ENCODE results near the gene PRKAB1. TPM values are rescaled to one million over a fixed set of nuclear protein-coding genes. Genes with fewer than 3 reads are reported as not detected.

PRKAB1 gene
- total RNA-seq, 1 donor from 2014 or later, result 41.2 TPM

- Histone ChIP-seq H3K36me3 (no peaks in the 10 kb centered on the region), H3K9me3 (no peaks in the 10 kb centered on the region), H3K4me3 (no peak overlapping the region), H3K27ac (no peak overlapping the region), H3K27me3 (no peaks in the 10 kb centered on the region), H3K4me1 (no peaks in the 10 kb centered on the region)
- intact Hi-C loops (cut with DNase I), result no loop called here
- no peak for TF ChIP-seq CTCF (IDR thresholded peaks at IDR 0.05)
- DNase-seq (ENCODE audit: low spot score in 2 of 2), result no peak
Measured at GRCh38 chr12:119634743-119635142, 33.2 kb upstream of the PRKAB1 start.

- H3K36me3 ChIP-seq, result no peaks in the 10 kb centered on the region
- no peak overlapping the region for H3K4me3 ChIP-seq
- H3K4me1 ChIP-seq, result no peaks in the 10 kb centered on the region
- H3K27ac ChIP-seq, result no peak overlapping the region
- no peak for DNase-seq (ENCODE audit: low spot score in 2 of 2)
- TF ChIP-seq CTCF (IDR thresholded peaks at IDR 0.05), result no peak
- H3K27me3 ChIP-seq, result no peaks in the 10 kb centered on the region
- intact Hi-C loops (cut with DNase I), result no loop called here
- no peaks in the 10 kb centered on the region for H3K9me3 ChIP-seq
Measured at GRCh38 chr12:119642986-119643385, 24.9 kb upstream of the PRKAB1 start.

GRCh38 chr12:119644930-119645329, 23.0 kb upstream of the PRKAB1 start:
- TF ChIP-seq CTCF (IDR thresholded peaks at IDR 0.05), result no peak
- no peaks in the 10 kb centered on the region for H3K4me1 ChIP-seq
- no peak overlapping the region for H3K4me3 ChIP-seq
- H3K27ac ChIP-seq, result no peak overlapping the region
- DNase-seq (ENCODE audit: low spot score in 2 of 2), result no peak
- no peaks in the 10 kb centered on the region for H3K27me3 ChIP-seq
- intact Hi-C loops (cut with DNase I), result no loop called here
- no peaks in the 10 kb centered on the region for H3K9me3 ChIP-seq
- H3K36me3 ChIP-seq, result no peaks in the 10 kb centered on the region

- no peaks in the 10 kb centered on the region for H3K27me3 ChIP-seq
- TF ChIP-seq CTCF (IDR thresholded peaks at IDR 0.05), result no peak
- H3K36me3 ChIP-seq, result no peaks in the 10 kb centered on the region
- H3K27ac ChIP-seq, result no peak overlapping the region
- H3K4me1 ChIP-seq, result no peaks in the 10 kb centered on the region
- H3K9me3 ChIP-seq, result no peaks in the 10 kb centered on the region
- no peak for DNase-seq (ENCODE audit: low spot score in 2 of 2)
- H3K4me3 ChIP-seq, result no peak overlapping the region
- intact Hi-C loops (cut with DNase I), result no loop called here
Measured at GRCh38 chr12:119645535-119646059, 22.3 kb upstream of the PRKAB1 start.

GRCh38 chr12:119649202-119649808, 18.6 kb upstream of the PRKAB1 start:
- intact Hi-C loops (cut with DNase I), result no loop called here
- peak in 2 of 3 experiments; percentile 18 to 33 for TF ChIP-seq CTCF (IDR thresholded peaks at IDR 0.05)

More at GRCh38 chr12:119649202-119649808, 18.6 kb upstream of the PRKAB1 start:
- Histone ChIP-seq H3K9me3 (peaks cover 0 to 19% of the 10 kb centered on the region in 2 donors), H3K27me3 (no peaks in the 10 kb centered on the region), H3K4me1 (no peaks in the 10 kb centered on the region), H3K4me3 (no peak overlapping the region), H3K27ac (no peak overlapping the region), H3K36me3 (no peaks in the 10 kb centered on the region)
- no peak for DNase-seq (ENCODE audit: low spot score in 2 of 2)

Data from ascending aorta (tissue), 2 donors.